SK-N-MC (cell line): ENCODE data around the gene GPBP1.

Experiments
- DNase-seq: peaks from one replicate; pipeline ENCODE4 v3.0.0-alpha.2; 2011; ENCODE audit warnings: low read depth, low spot score
- H3K27ac ChIP-seq: fragments of 200-600 bp; sonication (generic); 2 replicates; pipeline ENCODE4 v1.5.1; 2016; ENCODE audit warnings: mixed run types
- H3K36me3 ChIP-seq: fragments of 200-600 bp; sonication (generic); 2 replicates; pipeline ENCODE4 v1.6.1; 2017; ENCODE audit warnings: antibody characterized with exemption, low read length, mixed read lengths; ENCODE audit not compliant: insufficient read depth
- H3K4me3 ChIP-seq: fragments of 200-600 bp; sonication (generic); 2 replicates; pipeline ENCODE4 v1.5.1; 2016
- H3K9ac ChIP-seq: fragments of 200-600 bp; sonication (generic); 2 replicates; pipeline ENCODE4 v1.8.0; 2017; ENCODE audit warnings: mixed run types, mixed read lengths; ENCODE audit not compliant: insufficient read length
- H3K9me3 ChIP-seq: fragments of 200-600 bp; sonication (generic); 2 replicates; pipeline ENCODE4 v1.6.1; 2017; ENCODE audit warnings: low read depth, mild to moderate bottlenecking, antibody characterized with exemption, low read length, moderate library complexity, mixed read lengths
- EZH2 ChIP-seq: fragments of 200-600 bp; sonication (generic); IDR thresholded peaks from one replicate; pipeline ENCODE4 v1.6.1; 2017; ENCODE audit warnings: antibody characterized with exemption
- FOXP2 ChIP-seq: optimal IDR thresholded peaks from 2 replicates; pipeline ENCODE3; 2011; ENCODE audit warnings: mild to moderate bottlenecking, moderate library complexity; ENCODE audit not compliant: insufficient read depth; ENCODE audit errors: extremely low read length, control extremely low read depth
- POLR2AphosphoS5 ChIP-seq: IDR thresholded peaks from 2 replicates; pipeline ENCODE4 v1.6.1; 2012; ENCODE audit warnings: mild to moderate bottlenecking, low read depth, low read length, borderline replicate concordance

Gene GPBP1

DNA sequence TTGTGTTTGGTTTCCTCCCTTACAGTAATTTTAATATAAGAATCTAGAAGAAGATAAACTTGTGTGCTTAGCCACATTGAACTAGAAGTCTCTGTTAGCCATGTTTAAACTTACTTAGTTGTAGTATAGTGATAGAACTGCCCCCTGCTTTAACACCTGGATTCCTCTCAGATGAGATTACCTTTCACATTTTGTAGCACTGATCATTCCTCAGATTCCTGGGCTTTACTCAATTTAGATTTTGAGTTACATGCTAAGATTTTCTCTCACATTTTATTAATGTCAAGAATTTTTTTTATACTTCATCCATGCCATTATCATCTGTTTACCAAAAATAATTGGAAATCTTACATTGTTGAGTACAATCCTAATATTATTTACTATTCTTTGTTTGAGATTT is 70.5 kb downstream of the GPBP1 start:
- TF ChIP-seq FOXP2 = no peak
- TF ChIP-seq POLR2AphosphoS5 = no peak
- TF ChIP-seq EZH2 = no peak
- Histone ChIP-seq H3K9me3 (no peaks in the 10 kb centered on the region), H3K9ac (no peak overlapping the region), H3K36me3 (peaks cover 33% of the 10 kb centered on the region), H3K4me3 (no peak overlapping the region), H3K27ac (peak overlapping the region; percentile 43; the same call in 1 of the 2 replicates)
- DNase-seq = no peak

DNA sequence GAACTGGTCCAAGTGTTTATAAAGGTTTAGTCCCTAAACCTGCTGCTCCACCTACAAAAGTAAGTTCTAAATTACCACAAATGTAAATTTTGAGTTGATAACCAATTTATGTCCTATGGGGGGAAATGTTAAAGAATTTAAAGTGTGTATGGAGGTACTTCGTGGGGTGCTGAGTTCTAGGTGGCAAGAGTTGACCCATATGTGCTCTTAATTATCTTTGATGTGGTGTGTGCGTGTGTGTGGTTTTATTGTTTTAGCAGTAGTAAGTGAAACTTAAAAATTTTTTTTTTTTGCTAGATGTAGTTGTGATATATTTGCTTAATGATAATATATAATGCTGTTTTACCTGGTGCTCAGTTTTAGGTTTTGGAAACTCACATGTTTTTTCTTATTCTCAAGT is 72.6 kb downstream of the GPBP1 start:
- H3K9me3 ChIP-seq = no peaks in the 10 kb centered on the region
- no peak for DNase-seq
- H3K4me3 ChIP-seq = no peak overlapping the region
- peaks cover 51% of the 10 kb centered on the region for H3K36me3 ChIP-seq
- H3K27ac ChIP-seq = no peak overlapping the region
- no peak overlapping the region for H3K9ac ChIP-seq
- no peak for TF ChIP-seq POLR2AphosphoS5
- no peak for TF ChIP-seq EZH2
- no peak for TF ChIP-seq FOXP2

DNA sequence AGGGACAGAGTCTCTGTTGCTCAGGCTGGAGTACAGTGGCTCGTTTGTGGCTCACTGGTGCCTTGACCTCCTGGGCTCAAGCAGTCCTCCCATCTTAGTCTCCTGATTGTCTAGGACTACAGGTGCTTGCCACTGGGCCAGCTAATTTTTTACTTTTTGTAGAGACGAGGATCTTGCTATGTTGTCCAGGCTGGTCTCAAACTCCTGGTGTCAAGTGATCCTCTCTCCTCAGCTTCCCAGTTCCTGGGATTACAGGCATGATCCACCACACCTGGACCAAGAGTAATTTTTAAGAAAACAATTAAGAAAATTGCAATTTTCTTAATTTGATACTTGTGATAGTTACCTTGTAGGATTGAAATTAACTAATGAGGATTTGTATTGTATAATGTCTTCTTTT is 73.9 kb downstream of the GPBP1 start:
- no peak for DNase-seq
- no peak overlapping the region for H3K4me3 ChIP-seq
- no peak overlapping the region for H3K9ac ChIP-seq
- H3K27ac ChIP-seq = no peak overlapping the region
- no peak for TF ChIP-seq EZH2
- no peak for TF ChIP-seq FOXP2
- no peak for TF ChIP-seq POLR2AphosphoS5
- H3K9me3 ChIP-seq = no peaks in the 10 kb centered on the region
- H3K36me3 ChIP-seq = peaks cover 58% of the 10 kb centered on the region

DNA sequence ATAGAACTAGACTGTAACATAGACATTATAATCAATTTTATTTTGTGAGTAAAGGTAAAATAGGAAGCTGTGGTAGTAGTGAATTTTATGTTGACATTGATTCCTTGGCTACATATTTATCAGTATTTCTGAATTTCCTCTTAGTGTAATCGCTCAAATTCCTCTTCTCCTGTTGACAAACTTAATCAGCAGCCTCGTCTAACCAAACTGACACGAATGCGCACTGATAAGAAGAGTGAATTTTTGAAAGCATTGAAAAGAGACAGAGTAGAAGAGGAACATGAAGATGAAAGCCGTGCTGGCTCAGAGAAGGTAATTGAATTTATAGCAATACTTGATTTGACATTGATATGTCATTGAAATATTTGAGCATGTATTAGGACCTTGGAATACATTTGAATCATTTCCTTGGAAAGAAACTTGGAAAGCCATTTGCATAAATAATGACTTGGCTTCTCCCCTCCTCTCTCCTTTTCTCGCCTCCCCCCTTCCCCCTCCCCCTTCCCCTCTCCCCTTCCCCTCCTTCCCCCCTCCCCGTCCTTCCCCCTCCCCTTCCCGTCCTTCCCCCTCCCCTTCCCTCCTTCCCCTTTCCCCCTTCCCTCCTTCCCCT is 75.5 kb downstream of the GPBP1 start:
- Histone ChIP-seq H3K4me3 (no peak overlapping the region), H3K36me3 (peaks cover 72% of the 10 kb centered on the region), H3K9me3 (no peaks in the 10 kb centered on the region), H3K27ac (peak overlapping the region; percentile 65), H3K9ac (no peak overlapping the region)
- TF ChIP-seq FOXP2 (no peak), EZH2 (no peak), POLR2AphosphoS5 (no peak)
- no peak for DNase-seq

DNA sequence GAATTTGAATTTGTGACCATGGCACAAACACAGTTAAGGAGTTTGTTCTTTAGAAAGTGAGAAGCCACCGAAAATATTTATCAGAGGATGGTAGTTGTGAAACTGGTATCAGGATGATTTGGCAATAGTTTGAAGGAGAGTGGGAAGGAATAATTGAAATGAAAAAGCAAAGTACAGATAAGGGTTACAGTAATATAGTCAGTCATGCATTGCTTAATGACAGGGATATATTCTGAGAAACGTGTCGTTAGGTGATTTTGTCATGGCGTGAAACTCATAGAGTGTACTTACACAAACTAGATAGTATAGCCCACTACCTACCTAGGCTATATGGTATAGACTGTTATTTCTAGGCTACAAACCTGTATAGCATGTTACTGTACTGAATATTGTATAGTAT is 84.2 kb downstream of the GPBP1 start:
- Histone ChIP-seq H3K4me3 (no peak overlapping the region), H3K36me3 (peaks cover 61% of the 10 kb centered on the region)
- DNase-seq = no peak

DNA sequence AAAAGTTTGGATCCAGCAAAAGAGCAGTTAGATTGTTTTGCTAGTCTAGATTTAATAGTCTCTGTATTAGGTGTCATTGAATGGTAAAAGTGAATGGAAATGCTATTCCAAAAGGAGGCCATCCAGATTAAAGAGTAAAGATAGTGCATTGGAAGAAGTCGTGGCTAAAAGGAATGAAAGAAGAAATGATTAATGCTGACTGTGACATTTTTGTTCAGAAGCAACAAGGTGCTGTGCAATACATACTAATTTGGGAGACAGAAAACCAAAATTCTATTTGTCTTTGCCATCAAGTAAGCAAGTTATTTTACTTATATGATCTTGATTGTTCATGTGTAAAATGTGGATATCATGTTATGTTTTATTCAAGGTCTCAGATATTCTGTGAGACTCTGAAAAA is 85.1 kb downstream of the GPBP1 start:
- Histone ChIP-seq H3K9me3 (no peaks in the 10 kb centered on the region), H3K36me3 (peaks cover 63% of the 10 kb centered on the region), H3K4me3 (no peak overlapping the region), H3K27ac (no peak overlapping the region), H3K9ac (no peak overlapping the region)
- DNase-seq = no peak
- TF ChIP-seq POLR2AphosphoS5 (no peak), EZH2 (no peak), FOXP2 (no peak)

More for the DNA sequence above, 84.2 kb downstream of the GPBP1 start:
- Histone ChIP-seq H3K9me3 (no peaks in the 10 kb centered on the region), H3K9ac (no peak overlapping the region), H3K27ac (no peak overlapping the region)
- TF ChIP-seq EZH2 (no peak), POLR2AphosphoS5 (no peak), FOXP2 (no peak)

DNA sequence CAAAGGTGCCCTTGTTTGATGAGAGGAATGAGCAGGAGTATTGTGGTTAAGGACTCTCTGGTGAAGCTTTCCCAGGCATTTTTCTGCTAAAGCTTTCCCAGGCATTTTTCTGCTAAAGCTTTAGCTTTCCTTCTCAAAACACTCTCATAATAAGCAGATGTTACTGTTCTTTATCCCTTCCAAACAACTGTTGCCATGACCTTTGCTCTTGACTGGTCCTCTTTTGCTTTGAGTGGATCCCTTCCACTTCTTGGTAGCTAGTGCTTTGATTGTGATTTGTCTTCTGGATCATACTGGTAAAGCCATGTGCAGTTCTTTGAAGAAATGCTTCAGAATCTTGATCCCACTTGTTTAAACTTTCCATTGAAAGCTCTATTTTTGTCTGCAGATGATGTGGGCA is 85.8 kb downstream of the GPBP1 start:
- no peak overlapping the region for H3K9ac ChIP-seq
- peaks cover 66% of the 10 kb centered on the region for H3K36me3 ChIP-seq
- no peak overlapping the region for H3K27ac ChIP-seq
- H3K9me3 ChIP-seq = no peaks in the 10 kb centered on the region
- H3K4me3 ChIP-seq = no peak overlapping the region
- no peak for DNase-seq
- TF ChIP-seq POLR2AphosphoS5 = no peak

DNA sequence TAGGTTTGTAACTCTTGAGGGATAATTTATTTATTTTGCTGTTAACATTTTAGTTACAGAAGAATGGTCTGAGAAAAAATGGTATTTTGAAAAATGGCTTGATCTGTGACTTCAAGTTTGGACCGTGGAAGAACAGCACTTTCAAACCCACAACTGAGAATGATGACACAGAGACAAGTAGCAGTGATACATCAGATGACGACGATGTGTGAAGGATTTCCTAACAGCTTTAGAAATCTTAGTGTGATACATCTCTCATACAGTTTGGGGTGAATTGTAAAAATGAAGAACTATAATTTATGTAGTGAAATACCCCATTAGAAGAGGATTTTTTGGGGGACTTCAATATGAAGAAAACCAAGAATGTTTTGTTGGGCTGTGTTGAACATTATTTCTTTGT is 88.7 kb downstream of the GPBP1 start:
- Histone ChIP-seq H3K9me3 (no peaks in the 10 kb centered on the region), H3K36me3 (peaks cover 50% of the 10 kb centered on the region)
- no peak for DNase-seq

DNA sequence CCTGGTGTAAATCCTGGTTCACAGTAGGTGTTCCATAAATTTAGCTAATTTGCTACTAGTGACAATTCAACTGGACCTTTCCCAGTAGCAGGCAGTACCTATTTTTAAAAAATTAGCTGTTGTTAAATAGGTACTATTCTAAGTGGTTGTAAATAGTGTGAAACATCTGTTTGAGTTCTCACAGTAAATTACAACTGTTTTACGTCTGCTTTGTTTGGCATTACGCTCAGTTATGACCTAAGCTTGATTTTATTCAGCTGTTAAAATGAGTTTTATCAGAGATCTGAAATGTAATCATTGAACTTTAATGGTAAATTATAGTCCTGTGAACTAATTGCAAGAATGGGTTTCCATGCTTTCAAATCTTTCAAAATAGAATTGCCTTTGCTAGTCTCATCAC is 93.9 kb downstream of the GPBP1 start:
- TF ChIP-seq FOXP2 (no peak), EZH2 (no peak), POLR2AphosphoS5 (no peak)
- H3K9ac ChIP-seq = no peak overlapping the region
- no peak overlapping the region for H3K4me3 ChIP-seq
- peaks cover 18% of the 10 kb centered on the region for H3K36me3 ChIP-seq
- no peak overlapping the region for H3K27ac ChIP-seq
- no peak for DNase-seq
- no peaks in the 10 kb centered on the region for H3K9me3 ChIP-seq

More for the DNA sequence above, 88.7 kb downstream of the GPBP1 start:
- Histone ChIP-seq H3K27ac (no peak overlapping the region), H3K9ac (no peak overlapping the region), H3K4me3 (no peak overlapping the region)
- TF ChIP-seq FOXP2 (no peak), POLR2AphosphoS5 (no peak), EZH2 (no peak)
